H1 (cell line): ENCODE data around the gene KRT5. TPM values are rescaled to one million over a fixed set of nuclear protein-coding genes. Genes with fewer than 3 reads are reported as not detected.

ENCODE experiments used
- CTCF ChIA-PET: fragments of 300-600 bp; sonication (Branson Sonifier 250); formaldehyde crosslinking; loops from one replicate; lab custom pipeline; 2021; ENCODE audit not compliant: partially characterized antibody; lab: Charles Lee
- POLR2A ChIA-PET: fragments of 300-600 bp; sonication (Branson Sonifier 250); formaldehyde crosslinking; loops from one replicate; lab custom pipeline; 2021; ENCODE audit warnings: inconsistent platforms; ENCODE audit not compliant: partially characterized antibody; lab: Charles Lee
- DNase-seq, 2 experiments: peaks; one replicate each; pipeline versions ENCODE4 v3.0.0 to v3.0.0-alpha.2; 2010 to 2022; ENCODE audit warnings: low spot score in 2 of 2, low read depth in 1 of 2, mixed read lengths in 1 of 2
- FAIRE-seq: peaks from 2 replicates; lab custom pipeline; 2011; peaks lifted over from hg19 to GRCh38; lab: Jason Lieb, UNC
- H2AFZ ChIP-seq: 2 replicates; pipeline ENCODE4 v1.8.1; 2012; ENCODE audit warnings: low read length, inconsistent platforms
- H2AK5ac ChIP-seq: 2 replicates; pipeline ENCODE4 v1.6.1; 2013; ENCODE audit warnings: low read depth, low read length
- H2BK120ac ChIP-seq: replicated peaks from 2 replicates; pipeline ENCODE3; 2013; ENCODE audit warnings: low read depth, low read length, inconsistent platforms
- H2BK12ac ChIP-seq: 2 replicates; pipeline ENCODE4 v1.6.1; 2013; ENCODE audit warnings: low read depth, low read length
- H2BK15ac ChIP-seq: 2 replicates; pipeline ENCODE4 v1.6.1; 2013; ENCODE audit warnings: low read length
- H2BK20ac ChIP-seq: 2 replicates; pipeline ENCODE4 v1.6.1; 2013; ENCODE audit warnings: low read length
- H2BK5ac ChIP-seq: 2 replicates; pipeline ENCODE4 v1.6.1; 2013; ENCODE audit warnings: low read depth, low read length
- H3K14ac ChIP-seq: 2 replicates; pipeline ENCODE4 v1.6.1; 2013; ENCODE audit warnings: inconsistent platforms; ENCODE audit not compliant: insufficient read length
- H3K18ac ChIP-seq: 2 replicates; pipeline ENCODE4 v1.6.1; 2013; ENCODE audit warnings: low read length; ENCODE audit errors: extremely low read depth
- H3K23ac ChIP-seq: 2 replicates; pipeline ENCODE4 v1.6.1; 2013; ENCODE audit warnings: inconsistent platforms; ENCODE audit not compliant: insufficient read length
- H3K23me2 ChIP-seq: 2 replicates; pipeline ENCODE4 v1.6.1; 2013; ENCODE audit warnings: low read depth, low read length
- H3K27ac ChIP-seq: 2 replicates; pipeline ENCODE4 v1.6.1; 2011; ENCODE audit warnings: low read depth, low read length, inconsistent platforms
- H3K27me3 ChIP-seq, 4 experiments: replicated peaks in 1 of 4; 1 replicate in 1 of 4; 2 replicates in 3 of 4; pipeline versions ENCODE4 v1.6.1 to v1.8.1; 2011 to 2013; ENCODE audit warnings: low read length in 3 of 4, mild to moderate bottlenecking in 3 of 4, inconsistent platforms in 2 of 4, mixed read lengths in 2 of 4, moderate library complexity in 1 of 4; ENCODE audit not compliant: control insufficient read depth in 3 of 4, insufficient read depth in 3 of 4; ENCODE audit errors: extremely low read depth in 1 of 4
- H3K36me3 ChIP-seq, 4 experiments: 2 replicates each; pipeline versions ENCODE4 v1.6.1 to v1.8.1; 2011 to 2013; ENCODE audit warnings: mild to moderate bottlenecking in 4 of 4, low read length in 3 of 4, moderate library complexity in 2 of 4, control low read depth in 1 of 4, inconsistent platforms in 1 of 4; ENCODE audit not compliant: insufficient read depth in 4 of 4, control insufficient read depth in 2 of 4
- H3K4ac ChIP-seq: replicated peaks from 2 replicates; pipeline ENCODE3; 2013; ENCODE audit warnings: low read length, low read depth, mixed read lengths, inconsistent platforms; ENCODE audit not compliant: insufficient read length
- H3K4me1 ChIP-seq, 4 experiments: replicated peaks in 1 of 4; 1 replicate in 1 of 4; 2 replicates in 3 of 4; pipeline versions ENCODE4 v1.6.1 to v1.8.1; 2011 to 2013; ENCODE audit warnings: low read length in 3 of 4, inconsistent platforms in 2 of 4, mixed read lengths in 1 of 4; ENCODE audit not compliant: insufficient read depth in 4 of 4, control insufficient read depth in 3 of 4
- H3K4me2 ChIP-seq, 2 experiments: 2 replicates each; pipeline versions ENCODE4 v1.6.1 to v1.8.1; 2011 to 2013; ENCODE audit warnings: low read depth in 2 of 2, low read length in 2 of 2, control low read depth in 1 of 2, inconsistent platforms in 1 of 2, mild to moderate bottlenecking in 1 of 2; ENCODE audit not compliant: insufficient read depth in 1 of 2
- H3K4me3 ChIP-seq, 4 experiments: fragments of 200-600, 300-600 bp in 1 of 4; sonication (generic), shearing (Covaris generic), sonication (Bioruptor Twin) in 1 of 4; 2 replicates each; pipeline versions ENCODE4 v1.5.1 to v1.8.1; 2011 to 2016; ENCODE audit warnings: low read length in 4 of 4, low read depth in 3 of 4, control low read depth in 2 of 4, inconsistent platforms in 2 of 4, mild to moderate bottlenecking in 2 of 4, mixed read lengths in 1 of 4, moderate library complexity in 1 of 4; ENCODE audit not compliant: insufficient read depth in 2 of 4; ENCODE audit errors: extremely low read depth in 1 of 4
- H3K56ac ChIP-seq: replicated peaks from 2 replicates; pipeline ENCODE3; 2013; ENCODE audit warnings: low read depth, mild to moderate bottlenecking, mixed read lengths, low read length, inconsistent platforms; ENCODE audit not compliant: insufficient read length
- H3K79me1 ChIP-seq: 2 replicates; pipeline ENCODE4 v1.6.1; 2013; ENCODE audit warnings: low read depth, low read length, control low read depth
- H3K79me2 ChIP-seq, 2 experiments: 2 replicates each; pipeline versions ENCODE4 v1.6.1 to v1.8.1; 2012 to 2013; ENCODE audit warnings: low read length in 2 of 2, mild to moderate bottlenecking in 2 of 2, inconsistent platforms in 1 of 2; ENCODE audit not compliant: insufficient read depth in 2 of 2, control insufficient read depth in 1 of 2
- H3K9ac ChIP-seq, 4 experiments: replicated peaks in 1 of 4; 1 replicate in 1 of 4; 2 replicates in 3 of 4; pipeline versions ENCODE4 v1.6.1 to v1.8.1; 2011 to 2013; ENCODE audit warnings: low read depth in 3 of 4, low read length in 3 of 4, control low read depth in 2 of 4, mild to moderate bottlenecking in 2 of 4, moderate library complexity in 2 of 4, inconsistent platforms in 1 of 4; ENCODE audit errors: extremely low read depth in 1 of 4
- H3K9me3 ChIP-seq, 2 experiments: 2 replicates each; pipeline versions ENCODE4 v1.6.1 to v1.8.1; 2012 to 2013; ENCODE audit warnings: mild to moderate bottlenecking in 2 of 2, moderate library complexity in 2 of 2, control low read depth in 1 of 2, inconsistent platforms in 1 of 2, low read depth in 1 of 2, low read length in 1 of 2, mixed read lengths in 1 of 2; ENCODE audit not compliant: insufficient read depth in 2 of 2
- H4K20me1 ChIP-seq, 2 experiments: replicated peaks in 1 of 2; 2 replicates each; pipeline versions ENCODE3 to v1.8.1; 2011 to 2013; ENCODE audit warnings: inconsistent platforms in 2 of 2, low read length in 2 of 2, mild to moderate bottlenecking in 1 of 2; ENCODE audit not compliant: insufficient read depth in 2 of 2, control insufficient read depth in 1 of 2
- H4K5ac ChIP-seq: 2 replicates; pipeline ENCODE4 v1.6.1; 2013; ENCODE audit warnings: low read length, low read depth, mixed read lengths, inconsistent platforms; ENCODE audit not compliant: insufficient read length
- H4K8ac ChIP-seq: 2 replicates; pipeline ENCODE4 v1.8.0; 2013; ENCODE audit warnings: mild to moderate bottlenecking, moderate library complexity, low read length, inconsistent platforms; ENCODE audit not compliant: insufficient read depth; ENCODE audit errors: extremely low read depth
- H4K91ac ChIP-seq: replicated peaks from 2 replicates; pipeline ENCODE3; 2013; ENCODE audit warnings: low read length, mixed read lengths, inconsistent platforms; ENCODE audit not compliant: insufficient read length
- BCL11A ChIP-seq, 2 experiments: IDR thresholded peaks; one replicate each; pipeline ENCODE4 v1.6.1; 2011; ENCODE audit warnings: low read depth in 2 of 2, low read length in 2 of 2, mild to moderate bottlenecking in 2 of 2
- BRCA1 ChIP-seq: IDR thresholded peaks from 2 replicates; pipeline ENCODE4 v1.6.1; 2012; ENCODE audit warnings: low read depth, low read length, improper control_type of control experiment
- CBX8 ChIP-seq: fragments of 300-800, 300-1000 bp; sonication (generic); IDR thresholded peaks from 2 replicates; pipeline ENCODE4 v1.7.1; 2016; ENCODE audit warnings: low read depth, low read length, borderline replicate concordance
- CEBPB ChIP-seq: IDR thresholded peaks from 2 replicates; pipeline ENCODE4 v1.6.1; 2012; ENCODE audit warnings: low read depth, low read length
- CREB1 ChIP-seq: IDR thresholded peaks from 2 replicates; pipeline ENCODE4 v1.6.1; 2012; ENCODE audit warnings: inconsistent platforms
- JUND ChIP-seq: IDR thresholded peaks from 2 replicates; pipeline ENCODE4 v1.6.1; 2011; ENCODE audit warnings: mild to moderate bottlenecking, improper control_type of control experiment, low read length
- MAFK ChIP-seq: IDR thresholded peaks from 2 replicates; pipeline ENCODE4 v1.6.1; 2012; ENCODE audit warnings: low read depth, mild to moderate bottlenecking, improper control_type of control experiment, low read length
- NANOG ChIP-seq: IDR thresholded peaks from 2 replicates; pipeline ENCODE4 v1.6.1; 2011; ENCODE audit warnings: low read length, low read depth, mild to moderate bottlenecking, inconsistent platforms; ENCODE audit not compliant: insufficient read depth, poor library complexity, severe bottlenecking
- RBBP5 ChIP-seq: IDR thresholded peaks from 2 replicates; pipeline ENCODE4 v1.7.1; 2012; ENCODE audit warnings: low read depth, mild to moderate bottlenecking, inconsistent platforms, low read length, moderate library complexity, borderline replicate concordance
- SUZ12 ChIP-seq: fragments of 200-600 bp; sonication (generic); IDR thresholded peaks from 2 replicates; pipeline ENCODE4 v1.6.1; 2012; ENCODE audit warnings: mild to moderate bottlenecking, inconsistent platforms, low read length, moderate library complexity, mixed read lengths
- TAF1 ChIP-seq: IDR thresholded peaks from 2 replicates; pipeline ENCODE4 v1.6.1; 2011; ENCODE audit warnings: mild to moderate bottlenecking, low read depth, low read length
- TCF12 ChIP-seq: IDR thresholded peaks from 2 replicates; pipeline ENCODE4 v1.6.1; 2011; ENCODE audit warnings: low read depth, mild to moderate bottlenecking, low read length
- WGBS, 2 experiments: shearing (Covaris generic) in 1 of 2; methylation state at CpG; one replicate each; pipeline versions ENCODE4 v1.1.6 to v1.1.7; 2013 to 2015; ENCODE audit warnings: low lambda C conversion rate in 2 of 2, mixed read lengths in 2 of 2, inconsistent platforms in 1 of 2, low coverage in 1 of 2, missing lambda C conversion rate in 1 of 2; ENCODE audit not compliant: insufficient replicate concordance in 2 of 2, insufficient coverage in 1 of 2, insufficient read length in 1 of 2; ENCODE audit errors: extremely low coverage in 1 of 2, missing lambda C conversion rate in 1 of 2; 5-methylcytosine and 5-hydroxymethylcytosine counted together
- polyA plus RNA-seq, 7 experiments: library from polyadenylated mRNA; depleted of rRNA in 3 of 7; stranded (reverse) in 5 of 7; unstranded in 2 of 7; fragments of >200 nt in 5 of 7; fragments of 200-250 nt in 2 of 7; gene quantifications; 1 replicate in 5 of 7; 2 replicates in 1 of 7; 4 replicates in 1 of 7; pipeline versions ENCODE4 v1.2.1 to v1.2.3, GENCODE V29; 2011 to 2013; ENCODE audit warnings: missing spikeins in 2 of 7, mixed read lengths in 2 of 7
- total RNA-seq: library from RNA; stranded (reverse); fragmentation: NEBNext Ultra II Directional; extraction: Animal tissue kit (Norgen Biotek cat#: 25700); gene quantifications from 2 replicates; pipeline ENCODE4 v1.2.1, GENCODE V29; 2021
- TF ChIP-seq, protein P1 (sequence below): IDR thresholded peaks from 2 replicates; pipeline ENCODE4 v1.6.1; 2012; ENCODE audit warnings: inconsistent platforms

Gene KRT5
- total and polyA plus RNA-seq, 2 of the 8 experiments (the other 6 are each of a cell fraction or from before 2014, with no cell fraction given): 0.18 TPM; not detected in 1

DNA sequence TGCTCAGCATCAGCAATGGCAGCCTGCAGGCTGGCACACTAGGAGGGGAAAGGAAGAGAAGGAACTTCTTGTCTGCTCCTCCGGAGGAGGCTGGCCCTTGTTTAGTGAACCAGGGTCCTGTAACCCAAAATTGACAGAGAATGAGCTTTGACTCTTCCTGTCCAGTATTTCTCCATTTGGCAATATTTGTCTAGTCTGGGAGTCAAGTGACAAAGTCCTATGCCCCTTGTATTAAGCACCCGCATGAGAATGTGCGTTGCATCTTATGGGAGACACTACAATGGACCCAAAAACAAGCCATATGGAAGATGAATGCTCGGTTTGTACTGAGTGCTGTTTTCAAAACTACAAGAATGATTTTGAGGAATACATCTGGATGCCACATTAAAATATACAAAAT lies 50.3 kb downstream of the KRT5 start:
- FAIRE-seq: no peak
- TF ChIP-seq BRCA1 (no peak), CEBPB (no peak), NANOG (no peak), MAFK (no peak), SUZ12 (no peak), BCL11A (IDR thresholded peaks at IDR 0.05; ENCODE audit: low read depth in 2 of 2, low read length in 2 of 2) (no peak), RBBP5 (no peak), JUND (no peak), TCF12 (no peak), CREB1 (no peak), TAF1 (no peak), CBX8 (no peak)
- TF ChIP-seq, protein P1, sequence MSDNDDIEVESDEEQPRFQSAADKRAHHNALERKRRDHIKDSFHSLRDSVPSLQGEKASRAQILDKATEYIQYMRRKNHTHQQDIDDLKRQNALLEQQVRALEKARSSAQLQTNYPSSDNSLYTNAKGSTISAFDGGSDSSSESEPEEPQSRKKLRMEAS: no peak

More for the DNA sequence above, 50.3 kb downstream of the KRT5 start:
- Histone ChIP-seq H3K23ac (no peak overlapping the region), H3K79me1 (no peaks in the 10 kb centered on the region), H4K5ac (no peak overlapping the region), H2AK5ac (no peak overlapping the region), H3K56ac (no peak overlapping the region), H3K4me3 (no peak overlapping the region), H3K4me1 (no peaks in the 10 kb centered on the region), H4K8ac (no peak overlapping the region), H3K14ac (no peak overlapping the region), H3K79me2 (no peaks in the 10 kb centered on the region), H3K27ac (no peak overlapping the region), H3K27me3 (no peaks in the 10 kb centered on the region), H3K4me2 (no peak overlapping the region), H4K91ac (no peak overlapping the region), H2BK120ac (no peak overlapping the region), H2BK5ac (no peak overlapping the region), H2AFZ (no peak overlapping the region), H3K18ac (no peak overlapping the region), H3K4ac (no peak overlapping the region), H4K20me1 (no peaks in the 10 kb centered on the region), H3K23me2 (no peaks in the 10 kb centered on the region), H2BK20ac (no peak overlapping the region), H2BK15ac (no peak overlapping the region), H3K36me3 (no peaks in the 10 kb centered on the region), H3K9me3 (no peaks in the 10 kb centered on the region; a peak in 2 of 4 replicates), H2BK12ac (no peak overlapping the region), H3K9ac (no peak overlapping the region)
- DNase-seq: no peak
- WGBS, 2 experiments: 78% methylated on average over 4 of the region's 4 CpGs; no CpG with 5 or more reads in 1 of the 2 experiments
- CTCF ChIA-PET: interaction anchor here (0.6 to 1.7 kb wide), 4 partner anchors 24 to 48 kb away, joined by 3 read pairs; no protein-coding TSS in a partner anchor
- POLR2A ChIA-PET: no interaction called here
